ENCODE results near the gene OSMR.

OSMR gene

DNA sequence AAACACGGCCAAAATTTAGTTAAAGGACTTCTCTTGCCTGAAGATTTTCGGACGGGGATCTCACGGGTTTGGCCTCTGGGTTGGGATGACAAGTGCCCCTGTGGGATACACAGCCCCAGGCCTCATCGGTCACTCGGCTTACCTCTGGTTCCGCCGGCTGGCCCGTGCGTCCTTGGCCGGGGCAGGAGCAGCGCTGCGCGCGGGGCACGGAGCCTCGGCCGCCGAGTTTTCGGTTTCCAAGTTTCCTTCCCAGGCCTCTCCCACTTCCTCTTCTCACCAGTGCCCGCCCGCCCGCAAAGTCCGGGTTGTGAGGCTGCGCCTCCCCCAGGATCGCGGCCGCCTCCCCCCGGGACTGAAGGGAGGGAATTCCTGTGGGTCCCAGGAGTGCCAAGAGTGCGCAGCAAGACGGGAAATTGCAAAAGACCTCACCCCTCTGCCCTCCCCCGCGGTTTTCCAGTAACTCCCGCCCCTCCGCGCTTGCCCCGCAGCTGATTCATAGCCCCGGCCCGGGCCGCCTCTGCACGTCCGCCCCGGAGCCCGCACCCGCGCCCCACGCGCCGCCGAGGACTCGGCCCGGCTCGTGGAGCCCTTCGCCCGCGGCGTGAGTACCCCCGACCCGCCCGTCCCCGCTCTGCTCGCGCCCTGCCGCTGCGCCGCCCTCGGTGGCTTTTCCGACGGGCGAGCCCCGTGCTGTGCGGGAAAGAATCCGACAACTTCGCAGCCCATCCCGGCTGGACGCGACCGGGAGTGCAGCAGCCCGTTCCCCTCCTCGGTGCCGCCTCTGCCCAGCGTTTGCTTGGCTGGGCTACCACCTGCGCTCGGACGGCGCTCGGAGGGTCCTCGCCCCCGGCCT is at the start of gene OSMR (continued):
- TF ChIP-seq, protein P1, sequence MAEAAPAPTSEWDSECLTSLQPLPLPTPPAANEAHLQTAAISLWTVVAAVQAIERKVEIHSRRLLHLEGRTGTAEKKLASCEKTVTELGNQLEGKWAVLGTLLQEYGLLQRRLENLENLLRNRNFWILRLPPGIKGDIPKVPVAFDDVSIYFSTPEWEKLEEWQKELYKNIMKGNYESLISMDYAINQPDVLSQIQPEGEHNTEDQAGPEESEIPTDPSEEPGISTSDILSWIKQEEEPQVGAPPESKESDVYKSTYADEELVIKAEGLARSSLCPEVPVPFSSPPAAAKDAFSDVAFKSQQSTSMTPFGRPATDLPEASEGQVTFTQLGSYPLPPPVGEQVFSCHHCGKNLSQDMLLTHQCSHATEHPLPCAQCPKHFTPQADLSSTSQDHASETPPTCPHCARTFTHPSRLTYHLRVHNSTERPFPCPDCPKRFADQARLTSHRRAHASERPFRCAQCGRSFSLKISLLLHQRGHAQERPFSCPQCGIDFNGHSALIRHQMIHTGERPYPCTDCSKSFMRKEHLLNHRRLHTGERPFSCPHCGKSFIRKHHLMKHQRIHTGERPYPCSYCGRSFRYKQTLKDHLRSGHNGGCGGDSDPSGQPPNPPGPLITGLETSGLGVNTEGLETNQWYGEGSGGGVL (tag by site-specific recombination; IDR thresholded peaks at IDR 0.05), result peak; percentile 99
- no peak for TF ChIP-seq ZNF837 (tag by site-specific recombination; IDR thresholded peaks at IDR 0.05)

DNA sequence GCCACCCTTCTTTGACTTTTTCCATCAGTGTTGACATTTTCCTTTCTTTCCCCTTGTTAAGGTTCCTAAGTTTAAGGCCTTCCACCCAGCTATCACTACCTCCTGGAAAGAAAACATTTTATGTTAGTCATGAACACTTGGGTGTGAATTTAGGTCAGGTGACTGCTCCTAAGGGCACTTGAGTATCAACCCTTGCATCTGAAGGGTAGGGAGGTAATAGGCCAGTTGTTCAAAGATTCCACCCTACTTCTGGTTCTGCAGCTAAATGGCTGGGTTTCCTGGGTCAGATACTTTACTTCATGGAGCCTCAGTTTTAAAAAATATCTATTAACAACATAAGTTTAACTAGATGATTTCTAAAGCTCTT is 49.1 kb upstream of the OSMR start:
- Histone ChIP-seq H3K4me3 (ENCODE audit: low read depth, low read length) (no peak overlapping the region), H3K4me1 (ENCODE audit: control insufficient read depth, insufficient read depth, low read length) (no peaks in the 10 kb centered on the region), H3K27ac (ENCODE audit: extremely low read depth, low read depth, low read length) (no peak overlapping the region), H3K36me3 (ENCODE audit: control insufficient read depth in 2 of 2, insufficient read depth in 1 of 2, low read length in 2 of 2) (no peaks in the 10 kb centered on the region), H3K9me3 (ENCODE audit: control insufficient read depth, insufficient read depth, low read depth, low read length) (no peaks in the 10 kb centered on the region)
- POLR2A ChIA-PET, result no interaction called here
- CTCF ChIA-PET, result interaction anchor here (0.5 to 2.5 kb wide), 8 partner anchors 13 to 481 kb away, joined by 3 to 12 read pairs (median 4); no protein-coding TSS in a partner anchor
- no peak for TF ChIP-seq ZNF623 (tag by site-specific recombination; IDR thresholded peaks at IDR 0.05)
- no peak for TF ChIP-seq SP7 (tag by site-specific recombination; IDR thresholded peaks at IDR 0.05)
- TF ChIP-seq, protein P2, sequence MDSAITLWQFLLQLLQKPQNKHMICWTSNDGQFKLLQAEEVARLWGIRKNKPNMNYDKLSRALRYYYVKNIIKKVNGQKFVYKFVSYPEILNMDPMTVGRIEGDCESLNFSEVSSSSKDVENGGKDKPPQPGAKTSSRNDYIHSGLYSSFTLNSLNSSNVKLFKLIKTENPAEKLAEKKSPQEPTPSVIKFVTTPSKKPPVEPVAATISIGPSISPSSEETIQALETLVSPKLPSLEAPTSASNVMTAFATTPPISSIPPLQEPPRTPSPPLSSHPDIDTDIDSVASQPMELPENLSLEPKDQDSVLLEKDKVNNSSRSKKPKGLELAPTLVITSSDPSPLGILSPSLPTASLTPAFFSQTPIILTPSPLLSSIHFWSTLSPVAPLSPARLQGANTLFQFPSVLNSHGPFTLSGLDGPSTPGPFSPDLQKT (IDR thresholded peaks at IDR 0.05; ENCODE audit: borderline replicate concordance, low read depth, low read length), result no peak
- TF ChIP-seq, protein P3, sequence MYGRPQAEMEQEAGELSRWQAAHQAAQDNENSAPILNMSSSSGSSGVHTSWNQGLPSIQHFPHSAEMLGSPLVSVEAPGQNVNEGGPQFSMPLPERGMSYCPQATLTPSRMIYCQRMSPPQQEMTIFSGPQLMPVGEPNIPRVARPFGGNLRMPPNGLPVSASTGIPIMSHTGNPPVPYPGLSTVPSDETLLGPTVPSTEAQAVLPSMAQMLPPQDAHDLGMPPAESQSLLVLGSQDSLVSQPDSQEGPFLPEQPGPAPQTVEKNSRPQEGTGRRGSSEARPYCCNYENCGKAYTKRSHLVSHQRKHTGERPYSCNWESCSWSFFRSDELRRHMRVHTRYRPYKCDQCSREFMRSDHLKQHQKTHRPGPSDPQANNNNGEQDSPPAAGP (tag by site-specific recombination; IDR thresholded peaks at IDR 0.05), result peak; percentile 43; the same call in 1 of the 2 replicates

DNA sequence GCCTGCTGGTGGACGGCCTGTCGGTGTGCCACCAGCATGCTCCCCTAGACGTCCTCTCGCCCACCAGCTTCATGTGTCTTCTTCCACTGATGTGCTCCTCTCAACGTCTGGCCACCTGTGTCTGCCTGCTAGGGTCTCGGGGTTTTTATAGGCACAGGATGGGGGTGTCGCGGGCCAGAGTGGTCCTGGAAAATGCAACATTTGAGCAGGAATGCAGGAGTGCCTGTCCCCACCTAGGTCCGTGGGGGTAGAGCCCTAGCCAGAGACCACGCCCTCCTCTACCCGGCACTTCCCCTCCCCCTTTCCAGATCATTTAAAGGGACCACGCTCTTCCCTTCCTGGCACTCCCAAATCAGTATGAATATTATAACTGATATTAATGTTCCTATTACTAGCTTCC is 48.0 kb upstream of the OSMR start:
- Histone ChIP-seq H3K36me3 (ENCODE audit: control insufficient read depth in 2 of 2, insufficient read depth in 1 of 2, low read length in 2 of 2) (no peaks in the 10 kb centered on the region), H3K9me3 (ENCODE audit: control insufficient read depth, insufficient read depth, low read depth, low read length) (no peaks in the 10 kb centered on the region), H3K4me3 (ENCODE audit: low read depth, low read length) (no peak overlapping the region), H3K4me1 (ENCODE audit: control insufficient read depth, insufficient read depth, low read length) (no peaks in the 10 kb centered on the region), H3K27ac (ENCODE audit: extremely low read depth, low read depth, low read length) (no peak overlapping the region)
- POLR2A ChIA-PET, result no interaction called here
- CTCF ChIA-PET, result interaction anchor here (0.6 to 0.9 kb wide), 5 partner anchors 15 to 165 kb away, joined by 3 to 4 read pairs (median 4); no protein-coding TSS in a partner anchor
- TF ChIP-seq, protein P4, sequence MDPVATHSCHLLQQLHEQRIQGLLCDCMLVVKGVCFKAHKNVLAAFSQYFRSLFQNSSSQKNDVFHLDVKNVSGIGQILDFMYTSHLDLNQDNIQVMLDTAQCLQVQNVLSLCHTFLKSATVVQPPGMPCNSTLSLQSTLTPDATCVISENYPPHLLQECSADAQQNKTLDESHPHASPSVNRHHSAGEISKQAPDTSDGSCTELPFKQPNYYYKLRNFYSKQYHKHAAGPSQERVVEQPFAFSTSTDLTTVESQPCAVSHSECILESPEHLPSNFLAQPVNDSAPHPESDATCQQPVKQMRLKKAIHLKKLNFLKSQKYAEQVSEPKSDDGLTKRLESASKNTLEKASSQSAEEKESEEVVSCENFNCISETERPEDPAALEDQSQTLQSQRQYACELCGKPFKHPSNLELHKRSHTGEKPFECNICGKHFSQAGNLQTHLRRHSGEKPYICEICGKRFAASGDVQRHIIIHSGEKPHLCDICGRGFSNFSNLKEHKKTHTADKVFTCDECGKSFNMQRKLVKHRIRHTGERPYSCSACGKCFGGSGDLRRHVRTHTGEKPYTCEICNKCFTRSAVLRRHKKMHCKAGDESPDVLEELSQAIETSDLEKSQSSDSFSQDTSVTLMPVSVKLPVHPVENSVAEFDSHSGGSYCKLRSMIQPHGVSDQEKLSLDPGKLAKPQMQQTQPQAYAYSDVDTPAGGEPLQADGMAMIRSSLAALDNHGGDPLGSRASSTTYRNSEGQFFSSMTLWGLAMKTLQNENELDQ (tag by site-specific recombination; IDR thresholded peaks at IDR 0.05; ENCODE audit: low read depth), result no peak
- TF ChIP-seq FEZF1 (tag by site-specific recombination; IDR thresholded peaks at IDR 0.05) (no peak), MEIS1 (CRISPR knock-in tag; IDR thresholded peaks at IDR 0.05; ENCODE audit: borderline replicate concordance) (no peak), GLI2 (tag by site-specific recombination; IDR thresholded peaks at IDR 0.05; ENCODE audit: borderline replicate concordance, low read depth) (no peak), ZNF391 (tag by site-specific recombination; IDR thresholded peaks at IDR 0.05; ENCODE audit: borderline replicate concordance, low read depth) (no peak), ZNF521 (tag by site-specific recombination; IDR thresholded peaks at IDR 0.05) (no peak)
- TF ChIP-seq, protein P5, sequence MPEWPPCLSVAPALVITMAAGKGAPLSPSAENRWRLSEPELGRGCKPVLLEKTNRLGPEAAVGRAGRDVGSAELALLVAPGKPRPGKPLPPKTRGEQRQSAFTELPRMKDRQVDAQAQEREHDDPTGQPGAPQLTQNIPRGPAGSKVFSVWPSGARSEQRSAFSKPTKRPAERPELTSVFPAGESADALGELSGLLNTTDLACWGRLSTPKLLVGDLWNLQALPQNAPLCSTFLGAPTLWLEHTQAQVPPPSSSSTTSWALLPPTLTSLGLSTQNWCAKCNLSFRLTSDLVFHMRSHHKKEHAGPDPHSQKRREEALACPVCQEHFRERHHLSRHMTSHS (tag by site-specific recombination; IDR thresholded peaks at IDR 0.05), result no peak
- TF ChIP-seq, protein P6, sequence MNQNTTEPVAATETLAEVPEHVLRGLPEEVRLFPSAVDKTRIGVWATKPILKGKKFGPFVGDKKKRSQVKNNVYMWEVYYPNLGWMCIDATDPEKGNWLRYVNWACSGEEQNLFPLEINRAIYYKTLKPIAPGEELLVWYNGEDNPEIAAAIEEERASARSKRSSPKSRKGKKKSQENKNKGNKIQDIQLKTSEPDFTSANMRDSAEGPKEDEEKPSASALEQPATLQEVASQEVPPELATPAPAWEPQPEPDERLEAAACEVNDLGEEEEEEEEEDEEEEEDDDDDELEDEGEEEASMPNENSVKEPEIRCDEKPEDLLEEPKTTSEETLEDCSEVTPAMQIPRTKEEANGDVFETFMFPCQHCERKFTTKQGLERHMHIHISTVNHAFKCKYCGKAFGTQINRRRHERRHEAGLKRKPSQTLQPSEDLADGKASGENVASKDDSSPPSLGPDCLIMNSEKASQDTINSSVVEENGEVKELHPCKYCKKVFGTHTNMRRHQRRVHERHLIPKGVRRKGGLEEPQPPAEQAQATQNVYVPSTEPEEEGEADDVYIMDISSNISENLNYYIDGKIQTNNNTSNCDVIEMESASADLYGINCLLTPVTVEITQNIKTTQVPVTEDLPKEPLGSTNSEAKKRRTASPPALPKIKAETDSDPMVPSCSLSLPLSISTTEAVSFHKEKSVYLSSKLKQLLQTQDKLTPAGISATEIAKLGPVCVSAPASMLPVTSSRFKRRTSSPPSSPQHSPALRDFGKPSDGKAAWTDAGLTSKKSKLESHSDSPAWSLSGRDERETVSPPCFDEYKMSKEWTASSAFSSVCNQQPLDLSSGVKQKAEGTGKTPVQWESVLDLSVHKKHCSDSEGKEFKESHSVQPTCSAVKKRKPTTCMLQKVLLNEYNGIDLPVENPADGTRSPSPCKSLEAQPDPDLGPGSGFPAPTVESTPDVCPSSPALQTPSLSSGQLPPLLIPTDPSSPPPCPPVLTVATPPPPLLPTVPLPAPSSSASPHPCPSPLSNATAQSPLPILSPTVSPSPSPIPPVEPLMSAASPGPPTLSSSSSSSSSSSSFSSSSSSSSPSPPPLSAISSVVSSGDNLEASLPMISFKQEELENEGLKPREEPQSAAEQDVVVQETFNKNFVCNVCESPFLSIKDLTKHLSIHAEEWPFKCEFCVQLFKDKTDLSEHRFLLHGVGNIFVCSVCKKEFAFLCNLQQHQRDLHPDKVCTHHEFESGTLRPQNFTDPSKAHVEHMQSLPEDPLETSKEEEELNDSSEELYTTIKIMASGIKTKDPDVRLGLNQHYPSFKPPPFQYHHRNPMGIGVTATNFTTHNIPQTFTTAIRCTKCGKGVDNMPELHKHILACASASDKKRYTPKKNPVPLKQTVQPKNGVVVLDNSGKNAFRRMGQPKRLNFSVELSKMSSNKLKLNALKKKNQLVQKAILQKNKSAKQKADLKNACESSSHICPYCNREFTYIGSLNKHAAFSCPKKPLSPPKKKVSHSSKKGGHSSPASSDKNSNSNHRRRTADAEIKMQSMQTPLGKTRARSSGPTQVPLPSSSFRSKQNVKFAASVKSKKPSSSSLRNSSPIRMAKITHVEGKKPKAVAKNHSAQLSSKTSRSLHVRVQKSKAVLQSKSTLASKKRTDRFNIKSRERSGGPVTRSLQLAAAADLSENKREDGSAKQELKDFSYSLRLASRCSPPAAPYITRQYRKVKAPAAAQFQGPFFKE (tag by site-specific recombination; IDR thresholded peaks at IDR 0.05; ENCODE audit: borderline replicate concordance), result no peak
- TF ChIP-seq, protein P7, sequence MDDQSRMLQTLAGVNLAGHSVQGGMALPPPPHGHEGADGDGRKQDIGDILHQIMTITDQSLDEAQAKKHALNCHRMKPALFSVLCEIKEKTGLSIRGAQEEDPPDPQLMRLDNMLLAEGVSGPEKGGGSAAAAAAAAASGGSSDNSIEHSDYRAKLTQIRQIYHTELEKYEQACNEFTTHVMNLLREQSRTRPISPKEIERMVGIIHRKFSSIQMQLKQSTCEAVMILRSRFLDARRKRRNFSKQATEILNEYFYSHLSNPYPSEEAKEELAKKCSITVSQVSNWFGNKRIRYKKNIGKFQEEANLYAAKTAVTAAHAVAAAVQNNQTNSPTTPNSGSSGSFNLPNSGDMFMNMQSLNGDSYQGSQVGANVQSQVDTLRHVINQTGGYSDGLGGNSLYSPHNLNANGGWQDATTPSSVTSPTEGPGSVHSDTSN (CRISPR knock-in tag; IDR thresholded peaks at IDR 0.05), result no peak

All from HEK293 (cell line).